ENCODE results near the gene NME7. TPM values are rescaled to one million over a fixed set of nuclear protein-coding genes. Genes with fewer than 3 reads are reported as not detected.
A peak's percentile ranks its signal among the peaks of the same experiment; 100 is the strongest.

The NME7 gene
- total RNA-seq, 4 donors from 2014 or later, result 1.9 to 15.9 (median 8.3) TPM

DNA sequence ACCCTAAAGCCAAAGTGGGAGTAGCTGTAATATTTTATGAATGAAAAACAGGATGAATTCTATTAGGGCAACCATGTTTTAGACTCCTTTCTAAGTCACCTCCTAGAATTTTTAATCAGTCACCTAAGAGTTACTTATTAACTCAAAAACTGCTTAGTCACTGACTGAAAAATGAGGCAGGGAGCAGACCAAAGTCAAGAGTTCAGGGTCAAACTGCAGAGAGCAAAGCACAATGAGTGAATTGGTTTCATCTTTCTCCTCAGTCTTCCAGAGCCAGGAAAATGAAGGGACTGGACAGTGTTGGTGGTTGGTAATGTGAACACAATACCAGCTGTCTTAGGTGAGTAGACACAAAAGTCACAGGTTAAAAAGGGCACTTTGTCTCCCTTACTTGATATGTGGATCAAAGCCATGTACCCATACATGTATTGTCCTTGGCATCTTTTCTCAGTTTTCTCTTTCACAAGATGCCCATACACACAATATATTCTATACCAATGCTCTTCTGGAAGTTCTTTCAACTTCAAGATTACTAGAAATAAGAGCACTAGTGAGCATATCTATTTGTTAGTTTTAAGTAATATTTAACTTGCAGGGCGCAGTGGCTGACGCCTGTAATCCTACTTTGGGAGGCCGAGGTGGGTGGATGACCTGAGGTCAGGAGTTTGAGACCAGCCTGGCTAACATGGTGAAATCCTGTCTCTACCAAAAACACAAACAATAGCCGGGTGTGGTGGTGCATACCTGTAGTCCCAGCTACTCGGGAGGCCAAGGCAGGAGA is 218.9 kb downstream of the NME7 start:
- no peaks in the 10 kb centered on the region for H3K27me3 ChIP-seq
- peaks cover 0 to 35% (median 24%) of the 10 kb centered on the region in 4 donors for H3K4me1 ChIP-seq
- peak overlapping the region; percentile 16 to 37 (median 22) for H3K27ac ChIP-seq
- H3K9me3 ChIP-seq, result no peaks in the 10 kb centered on the region
- intact Hi-C loops (cut with DNase I; ENCODE audit: low total_unique reads), result no loop called here
- in situ Hi-C loops (cut with MboI; ENCODE audit: low pct_ligation_motif_present in 1 of 4, low pct_unique_long_range_greater_than_20kb in 1 of 4, low sequenced_read_pairs in 3 of 4), result loop anchor here in 1 of 4 donors (25.0 kb wide), 1 partner anchor 536 kb away; no protein-coding TSS in a partner anchor
- no peaks in the 10 kb centered on the region for H3K36me3 ChIP-seq
- 60 to 74% methylated on average over 1 to 5 of the region's 5 CpGs for WGBS, 2 donors (ENCODE audit: low coverage in 1 of 2)
- H3K4me3 ChIP-seq, result no peak overlapping the region
- TF ChIP-seq POLR2A (IDR thresholded peaks at IDR 0.05) (no peak), CTCF (IDR thresholded peaks at IDR 0.05) (no peak), POLR2AphosphoS5 (IDR thresholded peaks at IDR 0.05) (peak in 1 of 3 donors; percentile 32), EP300 (IDR thresholded peaks at IDR 0.05; ENCODE audit: low read depth) (no peak)
- peak; percentile 23 for DNase-seq

DNA sequence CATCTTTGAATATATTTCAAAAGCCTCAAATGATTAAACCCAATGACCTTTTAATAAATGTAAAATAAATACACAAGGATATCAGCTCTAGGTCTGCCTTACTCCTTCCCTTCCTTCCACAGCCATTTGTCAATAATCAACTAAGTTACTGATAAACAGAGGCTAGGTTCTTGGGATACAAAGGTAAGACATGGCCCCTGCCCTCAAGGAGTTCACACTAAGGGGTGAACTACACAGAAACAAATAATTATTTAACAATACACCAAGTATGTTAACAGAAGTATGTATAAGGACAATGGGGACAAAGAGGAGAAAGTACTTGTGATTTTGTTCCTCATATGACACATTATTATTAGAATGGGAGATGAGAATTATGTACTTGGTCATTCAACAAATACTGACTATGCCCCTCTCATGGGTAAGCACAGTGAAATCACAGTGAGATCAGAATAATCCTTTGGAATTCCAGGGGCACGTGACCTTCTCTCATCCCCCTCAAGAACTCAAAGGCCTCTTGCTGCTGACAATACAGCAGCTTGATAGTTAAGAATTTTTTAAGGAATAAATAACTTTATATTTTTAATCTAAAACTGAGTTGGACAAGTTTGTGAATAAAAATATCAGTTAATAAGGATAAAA is 220.9 kb downstream of the NME7 start:
- Histone ChIP-seq H3K9me3 (no peaks in the 10 kb centered on the region), H3K27me3 (no peaks in the 10 kb centered on the region), H3K27ac (no peak overlapping the region), H3K4me3 (no peak overlapping the region), H3K4me1 (peaks cover 0 to 35% (median 23%) of the 10 kb centered on the region in 4 donors), H3K36me3 (no peaks in the 10 kb centered on the region)
- TF ChIP-seq CTCF (IDR thresholded peaks at IDR 0.05), result no peak
- TF ChIP-seq EP300 (IDR thresholded peaks at IDR 0.05; ENCODE audit: low read depth), result no peak
- no peak for TF ChIP-seq POLR2AphosphoS5 (IDR thresholded peaks at IDR 0.05)
- no peak for TF ChIP-seq POLR2A (IDR thresholded peaks at IDR 0.05)
- 88 to 100% methylated on average over 1 of the region's 1 CpG for WGBS, 2 donors (ENCODE audit: low coverage in 1 of 2)
- in situ Hi-C loops (cut with MboI; ENCODE audit: low pct_ligation_motif_present in 1 of 4, low pct_unique_long_range_greater_than_20kb in 1 of 4, low sequenced_read_pairs in 3 of 4), result loop anchor here in 1 of 4 donors (25.0 kb wide), 1 partner anchor 534 kb away; no protein-coding TSS in a partner anchor
- intact Hi-C loops (cut with DNase I; ENCODE audit: low total_unique reads), result no loop called here
- DNase-seq, result no peak

DNA sequence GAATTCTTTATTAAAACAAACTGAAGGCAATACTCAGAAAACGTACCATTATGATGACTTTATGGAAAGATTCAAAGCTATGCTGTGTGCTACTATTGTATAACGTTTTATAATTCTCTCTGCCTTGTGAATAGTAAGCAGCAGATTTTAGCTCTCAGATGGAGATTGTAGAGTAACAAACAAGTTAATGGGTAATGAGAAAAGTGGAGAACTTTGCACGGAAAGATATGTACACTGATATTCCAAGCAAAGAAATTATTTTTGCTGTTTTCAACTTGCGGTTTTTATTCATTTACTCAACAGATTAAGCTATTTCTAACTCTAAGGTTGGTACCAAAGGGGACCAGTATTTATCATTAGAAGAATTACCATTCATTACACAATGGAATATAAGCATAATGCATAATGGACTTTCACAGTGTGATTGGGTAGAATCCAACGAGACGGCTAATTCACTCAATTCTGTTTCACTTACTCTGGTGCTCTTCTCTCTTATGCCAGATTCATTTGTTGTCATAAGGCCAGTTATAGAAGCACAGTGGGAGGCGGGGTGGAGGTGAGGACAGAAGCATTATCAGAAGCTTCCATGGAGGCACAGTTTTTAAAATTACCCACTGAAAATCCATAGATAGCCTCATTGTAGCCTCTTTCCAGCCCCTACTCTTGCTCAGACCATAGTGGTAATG is 222.5 kb downstream of the NME7 start:
- intact Hi-C loops (cut with DNase I; ENCODE audit: low total_unique reads), result no loop called here
- 57 to 73% methylated on average over 7 of the region's 7 CpGs for WGBS, 2 donors (ENCODE audit: low coverage in 1 of 2)
- Histone ChIP-seq H3K27ac (no peak overlapping the region), H3K4me3 (no peak overlapping the region), H3K9me3 (no peaks in the 10 kb centered on the region), H3K36me3 (no peaks in the 10 kb centered on the region), H3K4me1 (peaks cover 0 to 28% (median 13%) of the 10 kb centered on the region in 4 donors), H3K27me3 (no peaks in the 10 kb centered on the region)
- no peak for DNase-seq
- in situ Hi-C loops (cut with MboI; ENCODE audit: low pct_ligation_motif_present in 1 of 4, low pct_unique_long_range_greater_than_20kb in 1 of 4, low sequenced_read_pairs in 3 of 4), result loop anchor here in 1 of 4 donors (25.0 kb wide), 1 partner anchor 533 kb away; no protein-coding TSS in a partner anchor
- TF ChIP-seq POLR2AphosphoS5 (IDR thresholded peaks at IDR 0.05), result no peak

DNA sequence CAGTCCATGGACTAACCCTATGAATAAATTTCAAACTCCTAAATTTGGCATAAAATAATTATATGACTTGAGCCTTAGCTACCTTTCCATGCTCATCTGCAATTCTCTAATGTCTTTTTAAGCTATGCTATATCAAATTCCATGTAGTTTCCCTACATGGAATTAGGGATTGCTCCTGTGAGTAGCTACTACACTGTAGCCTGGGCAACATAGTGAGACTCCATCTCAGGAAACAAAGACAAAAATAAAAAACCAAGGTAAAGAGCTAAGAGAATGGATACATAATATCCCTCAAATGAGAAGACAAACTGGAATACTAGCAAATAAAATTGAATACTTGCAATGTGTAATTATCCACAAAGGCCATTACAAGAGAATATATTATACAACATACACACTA is 223.6 kb downstream of the NME7 start:
- no peaks in the 10 kb centered on the region for H3K9me3 ChIP-seq
- TF ChIP-seq EP300 (IDR thresholded peaks at IDR 0.05; ENCODE audit: low read depth), result no peak
- TF ChIP-seq POLR2A (IDR thresholded peaks at IDR 0.05), result no peak
- no peak for TF ChIP-seq POLR2AphosphoS5 (IDR thresholded peaks at IDR 0.05)
- no peak for TF ChIP-seq CTCF (IDR thresholded peaks at IDR 0.05)
- no peaks in the 10 kb centered on the region for H3K36me3 ChIP-seq
- H3K4me1 ChIP-seq, result peaks cover 0 to 22% (median 10%) of the 10 kb centered on the region in 4 donors
- H3K27ac ChIP-seq, result no peak overlapping the region
- intact Hi-C loops (cut with DNase I; ENCODE audit: low total_unique reads) (no loop called here), in situ Hi-C loops (cut with MboI; ENCODE audit: low pct_ligation_motif_present in 1 of 4, low pct_unique_long_range_greater_than_20kb in 1 of 4, low sequenced_read_pairs in 3 of 4) (loop anchor here in 1 of 4 donors (25.0 kb wide), 1 partner anchor 532 kb away; no protein-coding TSS in a partner anchor)
- H3K27me3 ChIP-seq, result no peaks in the 10 kb centered on the region
- no peak for DNase-seq
- no peak overlapping the region for H3K4me3 ChIP-seq
